HCT116 (cell line): ENCODE data around the gene CTNNA2. TPM values are rescaled to one million over a fixed set of nuclear protein-coding genes. Genes with fewer than 3 reads are reported as not detected.

ENCODE experiments used
- ATAC-seq: fragments of 200-7000 bp; cut with Tn5 transposase; 2 replicates; pipeline ENCODE4 v1.9.1; 2020; ENCODE audit warnings: mild to moderate bottlenecking, moderate library complexity
- BruUV-seq: library from RNA; stranded (reverse); fragments of 400-500 nt; replicated peaks from 2 replicates; lab custom pipeline; 2021; lab: Mats Ljungman, UMichigan
- CTCF ChIA-PET: fragments of 300-600 bp; sonication (Branson Sonifier 250); formaldehyde crosslinking; loops from one replicate; lab custom pipeline; 2021; ENCODE audit warnings: antibody characterized with exemption; lab: Charles Lee
- POLR2A ChIA-PET: fragments of 300-600, 350-600 bp; sonication (Branson Sonifier 250); formaldehyde crosslinking; loops from one replicate; lab custom pipeline; 2021; ENCODE audit warnings: antibody characterized with exemption; lab: Charles Lee
- RAD21 ChIA-PET, 2 experiments: fragments of 300-600 bp; sonication (Branson Sonifier 250); formaldehyde crosslinking; loops; one replicate each; lab custom pipeline; 2023; ENCODE audit warnings: low total read pairs in 2 of 2; ENCODE audit not compliant: uncharacterized antibody in 2 of 2, unreplicated experiment in 2 of 2, low non-redundant PET in 1 of 2; lab: Charles Lee
- DNase-seq: peaks from one replicate; pipeline ENCODE4 v3.0.0-alpha.2; 2010; ENCODE audit warnings: low read depth, low spot score
- H2AFZ ChIP-seq: fragments of 200-600 bp; shearing (Covaris generic), sonication (generic); 2 replicates; pipeline ENCODE4 v1.6.1; 2017; ENCODE audit warnings: low read depth, mixed run types, mixed read lengths, antibody characterized with exemption, low read length; ENCODE audit not compliant: poor library complexity, severe bottlenecking
- H3K27ac ChIP-seq: 2 replicates; pipeline ENCODE4 v1.5.1; 2012; ENCODE audit warnings: low read depth, low read length
- H3K27me3 ChIP-seq: fragments of 200-600 bp; sonication (generic); 2 replicates; pipeline ENCODE4 v1.6.1; 2016; ENCODE audit warnings: mixed run types, low read length, mixed read lengths; ENCODE audit not compliant: insufficient read depth
- H3K36me3 ChIP-seq, 2 experiments: fragments of 200-500 bp in 1 of 2; fragments of 200-600 bp in 1 of 2; sonication (Bioruptor generic) in 1 of 2; sonication (generic) in 1 of 2; 2 replicates each; pipeline versions ENCODE4 v1.5.1 to v1.6.1; 2014 to 2016; ENCODE audit warnings: low read length in 2 of 2, inconsistent platforms in 1 of 2, mixed read lengths in 1 of 2, mixed run types in 1 of 2; ENCODE audit not compliant: insufficient read depth in 2 of 2, control insufficient read depth in 1 of 2
- H3K4me1 ChIP-seq, 2 experiments: fragments of 200-600 bp in 1 of 2; sonication (generic) in 1 of 2; 2 replicates each; pipeline versions ENCODE4 v1.5.1 to v1.6.1; 2012 to 2017; ENCODE audit warnings: low read length in 2 of 2, inconsistent platforms in 1 of 2, mild to moderate bottlenecking in 1 of 2, mixed read lengths in 1 of 2, mixed run types in 1 of 2, moderate library complexity in 1 of 2; ENCODE audit not compliant: insufficient read depth in 2 of 2, control insufficient read depth in 1 of 2
- H3K4me2 ChIP-seq: fragments of 200-600 bp; sonication (generic); 2 replicates; pipeline ENCODE4 v1.6.1; 2017; ENCODE audit warnings: mixed run types, low read length, mixed read lengths
- H3K4me3 ChIP-seq, 2 experiments: fragments of 200-600 bp in 1 of 2; sonication (generic) in 1 of 2; replicated peaks in 1 of 2; 2 replicates each; pipeline ENCODE4 v1.5.1; 2011 to 2016; ENCODE audit warnings: low read length in 2 of 2, control low read depth in 1 of 2, low read depth in 1 of 2, mild to moderate bottlenecking in 1 of 2, mixed read lengths in 1 of 2, mixed run types in 1 of 2
- H3K79me2 ChIP-seq: fragments of 200-600 bp; sonication (generic); 2 replicates; pipeline ENCODE4 v1.6.1; 2017; ENCODE audit warnings: mild to moderate bottlenecking, mixed run types, low read length, moderate library complexity, mixed read lengths; ENCODE audit not compliant: insufficient read depth
- H3K9ac ChIP-seq: fragments of 200-600 bp; sonication (generic); 2 replicates; pipeline ENCODE4 v1.6.1; 2016; ENCODE audit warnings: low read length, mixed read lengths
- H3K9me2 ChIP-seq: fragments of 200-600 bp; sonication (generic), shearing (Covaris generic); 2 replicates; pipeline ENCODE4 v1.6.1; 2017; ENCODE audit warnings: mixed run types, mild to moderate bottlenecking, moderate library complexity; ENCODE audit not compliant: insufficient read depth
- H3K9me3 ChIP-seq, 2 experiments: fragments of 200-500 bp in 1 of 2; fragments of 200-600 bp in 1 of 2; sonication (Bioruptor generic) in 1 of 2; sonication (generic) in 1 of 2; 2 replicates each; pipeline ENCODE4 v1.6.1; 2014 to 2017; ENCODE audit warnings: low read length in 2 of 2, mixed read lengths in 2 of 2, inconsistent platforms in 1 of 2, low read depth in 1 of 2, mild to moderate bottlenecking in 1 of 2, mixed run types in 1 of 2, moderate library complexity in 1 of 2; ENCODE audit not compliant: control insufficient read depth in 1 of 2, insufficient read depth in 1 of 2
- H4K20me1 ChIP-seq: fragments of 200-600 bp; sonication (generic), shearing (Covaris generic); 2 replicates; pipeline ENCODE4 v1.6.1; 2017; ENCODE audit warnings: mixed run types, mild to moderate bottlenecking, moderate library complexity; ENCODE audit not compliant: insufficient read depth
- CBX3 ChIP-seq: IDR thresholded peaks from 2 replicates; pipeline ENCODE4 v1.6.1; 2012; ENCODE audit warnings: low read depth
- EGR1 ChIP-seq: IDR thresholded peaks from 2 replicates; pipeline ENCODE4 v1.6.1; 2012; ENCODE audit warnings: low read depth
- ELF1 ChIP-seq: IDR thresholded peaks from 2 replicates; pipeline ENCODE4 v1.6.1; 2012; ENCODE audit warnings: low read depth, borderline replicate concordance
- EZH2 ChIP-seq: fragments of 200-600 bp; sonication (generic); IDR thresholded peaks from 2 replicates; pipeline ENCODE4 v1.6.1; 2017; ENCODE audit warnings: antibody characterized with exemption, mixed run types
- FOSL1 ChIP-seq: IDR thresholded peaks from 2 replicates; pipeline ENCODE4 v1.6.1; 2012; ENCODE audit warnings: low read depth
- JUND ChIP-seq: IDR thresholded peaks from 2 replicates; pipeline ENCODE4 v1.6.1; 2012
- MAX ChIP-seq: IDR thresholded peaks from 2 replicates; pipeline ENCODE4 v1.6.1; 2012
- POLR2A ChIP-seq: IDR thresholded peaks from 2 replicates; pipeline ENCODE4 v1.7.0; 2011; ENCODE audit warnings: borderline replicate concordance; ENCODE audit not compliant: insufficient read depth, insufficient read length; ENCODE audit errors: extremely low read depth
- RAD21 ChIP-seq: IDR thresholded peaks from 2 replicates; pipeline ENCODE4 v1.6.1; 2012; ENCODE audit warnings: low read depth, mild to moderate bottlenecking
- REST ChIP-seq: IDR thresholded peaks from 2 replicates; pipeline ENCODE4 v1.6.1; 2012; ENCODE audit warnings: low read depth
- SP1 ChIP-seq: IDR thresholded peaks from 2 replicates; pipeline ENCODE4 v1.6.1; 2012; ENCODE audit warnings: low read depth
- SRF ChIP-seq: IDR thresholded peaks from 2 replicates; pipeline ENCODE4 v1.6.1; 2012; ENCODE audit warnings: low read depth
- TCF7L2 ChIP-seq: IDR thresholded peaks from 2 replicates; pipeline ENCODE4 v1.7.0; 2011; ENCODE audit warnings: borderline replicate concordance, inconsistent platforms; ENCODE audit not compliant: insufficient read depth, insufficient read length; ENCODE audit errors: extremely low read depth
- YY1 ChIP-seq: IDR thresholded peaks from 2 replicates; pipeline ENCODE4 v1.6.1; 2011; ENCODE audit warnings: low read length, low read depth, moderate library complexity, mild to moderate bottlenecking; ENCODE audit not compliant: insufficient replicate concordance; ENCODE audit errors: extremely low read depth
- ZBTB33 ChIP-seq: IDR thresholded peaks from 2 replicates; pipeline ENCODE4 v1.6.1; 2011; ENCODE audit warnings: mild to moderate bottlenecking, low read length, moderate library complexity; ENCODE audit not compliant: insufficient replicate concordance; ENCODE audit errors: extremely low read depth
- ZFX ChIP-seq: fragments of 450-650 bp; IDR thresholded peaks from 2 replicates; pipeline ENCODE4 v1.6.1; 2017
- ZNF274 ChIP-seq: fragments of 200-500 bp; sonication (Bioruptor generic); IDR thresholded peaks from 2 replicates; pipeline ENCODE4 v1.6.1; 2014; ENCODE audit warnings: mild to moderate bottlenecking, low read depth, low read length, inconsistent platforms
- intact Hi-C: fragments of 100-400 bp; cut with micrococcal nuclease; formaldehyde crosslinking; loops from 2 replicates; pipeline ENCODE4 v1.10.0; 2022
- total RNA-seq: library from RNA; stranded (reverse); gene quantifications from one replicate; pipeline ENCODE4 v1.2.1, GENCODE V29; 2021; ENCODE audit not compliant: unreplicated experiment
- TF ChIP-seq, protein P1 (sequence below), 3 experiments: fragments of 200-600 bp in 1 of 3; sonication (generic) in 1 of 3; IDR thresholded peaks in 2 of 3; conservative IDR thresholded peaks in 1 of 3; 2 replicates each; pipeline ENCODE4 v1.5.1; 2012 to 2017; ENCODE audit warnings: low read depth in 2 of 3, low read length in 2 of 3, antibody characterized with exemption in 1 of 3, borderline replicate concordance in 1 of 3, control low read depth in 1 of 3, mild to moderate bottlenecking in 1 of 3, mixed read lengths in 1 of 3, mixed run types in 1 of 3, moderate library complexity in 1 of 3; ENCODE audit not compliant: insufficient read depth in 1 of 3
- TF ChIP-seq, protein P2 (sequence below): IDR thresholded peaks from 2 replicates; pipeline ENCODE4 v1.6.1; 2012

CTNNA2 gene
- total RNA-seq, 1 experiment from 2014 or later = not detected

DNA sequence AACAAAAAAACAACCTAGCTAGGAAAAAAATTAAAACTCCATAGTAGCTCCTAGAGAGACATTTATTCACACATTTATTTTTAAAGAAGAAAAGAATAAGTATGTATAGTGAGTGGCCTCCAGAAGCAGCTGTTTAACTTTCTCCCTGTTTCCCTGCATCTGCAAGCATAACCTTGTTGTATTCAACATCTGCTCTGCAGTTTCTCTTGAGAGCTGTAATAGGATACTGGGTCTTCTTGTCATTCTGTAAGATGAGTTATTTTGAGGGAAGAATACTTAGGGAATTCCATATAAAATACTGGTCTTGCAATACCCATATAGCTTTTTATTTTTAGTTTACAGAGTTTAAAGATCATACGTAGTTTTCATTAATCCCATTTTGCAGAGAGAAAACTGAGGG, 545.1 kb downstream of the CTNNA2 start:
- no peak for ATAC-seq
- no peaks in the 10 kb centered on the region for H3K4me1 ChIP-seq
- DNase-seq = no peak
- H3K9me3 ChIP-seq = peaks cover 5 to 25% of the 10 kb centered on the region in 2 experiments; a peak in 2 of 4 replicates
- H3K9ac ChIP-seq = no peak overlapping the region
- no peaks in the 10 kb centered on the region for H4K20me1 ChIP-seq
- no peak for TF ChIP-seq MAX
- TF ChIP-seq ZBTB33 = no peak
- TF ChIP-seq SP1 = no peak
- TF ChIP-seq ELF1 = no peak
- no peak for TF ChIP-seq POLR2A
- TF ChIP-seq, protein P1, sequence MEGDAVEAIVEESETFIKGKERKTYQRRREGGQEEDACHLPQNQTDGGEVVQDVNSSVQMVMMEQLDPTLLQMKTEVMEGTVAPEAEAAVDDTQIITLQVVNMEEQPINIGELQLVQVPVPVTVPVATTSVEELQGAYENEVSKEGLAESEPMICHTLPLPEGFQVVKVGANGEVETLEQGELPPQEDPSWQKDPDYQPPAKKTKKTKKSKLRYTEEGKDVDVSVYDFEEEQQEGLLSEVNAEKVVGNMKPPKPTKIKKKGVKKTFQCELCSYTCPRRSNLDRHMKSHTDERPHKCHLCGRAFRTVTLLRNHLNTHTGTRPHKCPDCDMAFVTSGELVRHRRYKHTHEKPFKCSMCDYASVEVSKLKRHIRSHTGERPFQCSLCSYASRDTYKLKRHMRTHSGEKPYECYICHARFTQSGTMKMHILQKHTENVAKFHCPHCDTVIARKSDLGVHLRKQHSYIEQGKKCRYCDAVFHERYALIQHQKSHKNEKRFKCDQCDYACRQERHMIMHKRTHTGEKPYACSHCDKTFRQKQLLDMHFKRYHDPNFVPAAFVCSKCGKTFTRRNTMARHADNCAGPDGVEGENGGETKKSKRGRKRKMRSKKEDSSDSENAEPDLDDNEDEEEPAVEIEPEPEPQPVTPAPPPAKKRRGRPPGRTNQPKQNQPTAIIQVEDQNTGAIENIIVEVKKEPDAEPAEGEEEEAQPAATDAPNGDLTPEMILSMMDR (IDR thresholded peaks at IDR 0.05 in 2 of 3, conservative IDR thresholded peaks at IDR 0.05 in 1 of 3; ENCODE audit: borderline replicate concordance in 1 of 3, insufficient read depth in 1 of 3, low read depth in 2 of 3, low read length in 2 of 3) = no peak
- no peak for TF ChIP-seq ZNF274
- no peak for TF ChIP-seq SRF
- TF ChIP-seq EZH2 = no peak
- TF ChIP-seq REST = no peak
- no peak for TF ChIP-seq EGR1
- no peak for TF ChIP-seq TCF7L2
- TF ChIP-seq, protein P2, sequence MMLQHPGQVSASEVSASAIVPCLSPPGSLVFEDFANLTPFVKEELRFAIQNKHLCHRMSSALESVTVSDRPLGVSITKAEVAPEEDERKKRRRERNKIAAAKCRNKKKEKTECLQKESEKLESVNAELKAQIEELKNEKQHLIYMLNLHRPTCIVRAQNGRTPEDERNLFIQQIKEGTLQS = no peak
- TF ChIP-seq JUND = no peak
- TF ChIP-seq YY1 = no peak
- no peak for TF ChIP-seq RAD21
- TF ChIP-seq FOSL1 = no peak
- TF ChIP-seq CBX3 = no peak
- TF ChIP-seq ZFX = no peak
- no peak overlapping the region for H3K4me2 ChIP-seq
- no peaks in the 10 kb centered on the region for H3K27me3 ChIP-seq
- CTCF ChIA-PET = no interaction called here
- no peaks in the 10 kb centered on the region for H3K9me2 ChIP-seq
- intact Hi-C loops = no loop called here
- no peaks in the 10 kb centered on the region for H3K79me2 ChIP-seq
- no TSS peak for BruUV-seq
- POLR2A ChIA-PET = no interaction called here
- no peak overlapping the region for H2AFZ ChIP-seq
- no peaks in the 10 kb centered on the region for H3K36me3 ChIP-seq
- H3K27ac ChIP-seq = no peak overlapping the region
- RAD21 ChIA-PET = no interaction called here
- H3K4me3 ChIP-seq = no peak overlapping the region
